Measurements from ENCODE around the gene KATNAL2. TPM values are rescaled to one million over a fixed set of nuclear protein-coding genes. Genes with fewer than 3 reads are reported as not detected.

Gene KATNAL2
- polyA plus RNA-seq, 3 donors, result 0.35 to 0.36 TPM; not detected in 1

GRCh38 chr18:47108373-47108772, 191.0 kb downstream of the KATNAL2 start:
- TF ChIP-seq CTCF (IDR thresholded peaks at IDR 0.05), result no peak
- no peak overlapping the region for H3K4me3 Mint-ChIP-seq
- H3K27ac ChIP-seq (ENCODE audit: low read depth in 1 of 2, low read length in 2 of 2), result no peak overlapping the region
- H3K27me3 Mint-ChIP-seq (ENCODE audit: low read depth in 3 of 3), result peaks cover 0 to 1% (median 0%) of the 10 kb centered on the region in 3 donors
- H3K4me3 ChIP-seq (replicated peaks in 1 of 3; ENCODE audit: low read depth in 2 of 3, low read length in 3 of 3), result no peak overlapping the region
- 80% methylated on average over 2 of the region's 3 CpGs for WGBS (ENCODE audit: insufficient coverage)
- H3K4me2 ChIP-seq (replicated peaks; ENCODE audit: extremely low read depth, low read length, poor library complexity, severe bottlenecking), result no peak overlapping the region
- H4K20me1 ChIP-seq (ENCODE audit: insufficient read depth, low read length), result no peaks in the 10 kb centered on the region
- peaks cover 87 to 89% of the 10 kb centered on the region in 2 donors for H3K36me3 Mint-ChIP-seq
- no peaks in the 10 kb centered on the region for H3K27me3 ChIP-seq (ENCODE audit: control insufficient read depth in 2 of 2, insufficient read depth in 2 of 2, low read length in 2 of 2)
- no peaks in the 10 kb centered on the region for H3K4me1 Mint-ChIP-seq
- H3K9me3 ChIP-seq (replicated peaks in 1 of 2; ENCODE audit: control insufficient read depth in 1 of 2, insufficient read depth in 1 of 2, low read length in 2 of 2), result no peaks in the 10 kb centered on the region
- H3K9me3 Mint-ChIP-seq, result peaks cover 0 to 2% (median 0%) of the 10 kb centered on the region in 7 donors
- peaks cover 54 to 96% of the 10 kb centered on the region in 2 donors for H3K36me3 ChIP-seq (replicated peaks in 1 of 2; ENCODE audit: control insufficient read depth in 1 of 2, insufficient read depth in 2 of 2, low read length in 2 of 2)
- H2AFZ ChIP-seq (ENCODE audit: insufficient read depth, low read depth, low read length, poor library complexity, severe bottlenecking), result no peak overlapping the region
- intact Hi-C loops (cut with micrococcal nuclease), result loop anchor here in 1 of 2 donors (10.0 kb wide), 1 partner anchor 96 kb away; no protein-coding TSS in a partner anchor
- no peak overlapping the region for H3K27ac Mint-ChIP-seq
- no peaks in the 10 kb centered on the region for H3K79me2 ChIP-seq (ENCODE audit: insufficient read depth, low read length)
- DNase-seq, result no peak
- H3K9ac ChIP-seq (ENCODE audit: insufficient read depth, low read length, poor library complexity, severe bottlenecking), result no peak overlapping the region
- no peaks in the 10 kb centered on the region for H3K4me1 ChIP-seq (ENCODE audit: control insufficient read depth in 1 of 2, insufficient read depth in 2 of 2, low read length in 2 of 2)

DNA sequence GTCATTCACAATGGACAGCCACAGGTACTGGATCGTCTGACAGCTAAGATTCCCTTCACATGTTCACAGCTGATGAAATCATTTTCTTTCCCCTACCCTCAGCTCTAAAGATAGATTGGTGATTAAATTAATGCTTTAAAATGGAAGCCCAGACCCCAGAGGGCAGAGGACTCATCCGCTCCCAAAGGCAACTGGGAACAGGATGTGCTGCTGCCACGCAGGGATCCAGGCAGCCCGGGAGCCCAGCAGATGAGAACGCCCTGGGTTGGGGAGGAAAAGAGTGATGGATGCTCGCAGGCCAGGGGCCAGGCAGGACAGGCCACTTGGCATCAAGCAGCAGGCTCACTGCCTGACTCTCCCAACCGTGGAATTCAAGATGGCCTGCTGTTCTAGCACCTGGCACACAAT, 191.6 kb downstream of the KATNAL2 start:
- Mint-ChIP-seq H3K9me3 (peaks cover 0 to 2% (median 0%) of the 10 kb centered on the region in 7 donors), H3K4me3 (no peak overlapping the region), H3K36me3 (peaks cover 87 to 89% of the 10 kb centered on the region in 2 donors), H3K4me1 (no peaks in the 10 kb centered on the region), H3K27me3 (ENCODE audit: low read depth in 3 of 3) (peaks cover 0 to 1% (median 0%) of the 10 kb centered on the region in 3 donors), H3K27ac (no peak overlapping the region)
- no peak overlapping the region for H3K4me3 ChIP-seq (replicated peaks in 1 of 3; ENCODE audit: low read depth in 2 of 3, low read length in 3 of 3)
- H3K27ac ChIP-seq (ENCODE audit: low read depth in 1 of 2, low read length in 2 of 2), result no peak overlapping the region
- H3K79me2 ChIP-seq (ENCODE audit: insufficient read depth, low read length), result no peaks in the 10 kb centered on the region
- 100% methylated on average over 5 of the region's 7 CpGs for WGBS (ENCODE audit: insufficient coverage)
- intact Hi-C loops (cut with micrococcal nuclease), result loop anchor here in 1 of 2 donors (10.0 kb wide), 1 partner anchor 96 kb away; no protein-coding TSS in a partner anchor
- DNase-seq, result no peak
- no peak overlapping the region for H3K4me2 ChIP-seq (replicated peaks; ENCODE audit: extremely low read depth, low read length, poor library complexity, severe bottlenecking)
- H2AFZ ChIP-seq (ENCODE audit: insufficient read depth, low read depth, low read length, poor library complexity, severe bottlenecking), result no peak overlapping the region
- H3K36me3 ChIP-seq (replicated peaks in 1 of 2; ENCODE audit: control insufficient read depth in 1 of 2, insufficient read depth in 2 of 2, low read length in 2 of 2), result peaks cover 59 to 99% of the 10 kb centered on the region in 2 donors
- no peaks in the 10 kb centered on the region for H4K20me1 ChIP-seq (ENCODE audit: insufficient read depth, low read length)
- H3K9ac ChIP-seq (ENCODE audit: insufficient read depth, low read length, poor library complexity, severe bottlenecking), result no peak overlapping the region
- H3K9me3 ChIP-seq (replicated peaks in 1 of 2; ENCODE audit: control insufficient read depth in 1 of 2, insufficient read depth in 1 of 2, low read length in 2 of 2), result no peaks in the 10 kb centered on the region
- no peaks in the 10 kb centered on the region for H3K27me3 ChIP-seq (ENCODE audit: control insufficient read depth in 2 of 2, insufficient read depth in 2 of 2, low read length in 2 of 2)
- H3K4me1 ChIP-seq (ENCODE audit: control insufficient read depth in 1 of 2, insufficient read depth in 2 of 2, low read length in 2 of 2), result no peaks in the 10 kb centered on the region
- no peak for TF ChIP-seq CTCF (IDR thresholded peaks at IDR 0.05)
